ENCODE results near the gene MCHR1.

The MCHR1 gene

GRCh38 chr22:40727964-40728615 is 48.8 kb downstream of the MCHR1 start:
- no peak for DNase-seq

DNA sequence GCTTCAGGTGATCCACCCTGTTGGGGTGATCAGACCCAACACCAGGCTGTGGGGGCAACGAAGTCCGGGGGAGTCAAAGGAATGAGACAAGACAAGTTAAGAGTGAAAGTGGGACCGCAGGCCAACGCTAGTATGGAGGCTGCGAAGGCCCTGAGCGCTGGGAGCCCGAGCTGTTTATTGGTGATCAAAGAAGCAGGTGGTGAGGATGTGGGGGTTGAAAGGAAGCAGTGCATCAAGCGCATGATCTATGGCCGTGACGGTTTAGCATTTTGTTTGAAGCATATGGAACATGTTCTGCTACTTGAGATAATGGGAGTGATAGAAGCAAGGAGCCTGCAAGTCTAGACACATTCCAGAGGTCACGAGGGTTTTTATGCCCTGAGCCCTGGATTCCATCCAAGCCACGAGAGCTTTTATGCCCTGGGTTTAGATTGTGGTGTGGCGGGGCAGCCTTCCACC is 49.5 kb downstream of the MCHR1 start:
- peak; percentile 78 for DNase-seq

- no peak for DNase-seq
Observed at GRCh38 chr22:40729284-40729683, 50.0 kb downstream of the MCHR1 start.

All from hematopoietic multipotent progenitor cell treated with erythropoietin and hydrocortisone succinate and interleukin-3 and kit ligand, for 8 days (in vitro differentiated cells).